OCI-LY7 (cell line): ENCODE results near the gene ITGA2.

Experiments used
- EZH2phosphoT487 ChIP-seq: fragments of 200-600 bp; sonication (generic); IDR thresholded peaks from 2 replicates; pipeline ENCODE4 v1.6.1; 2018; ENCODE audit warnings: low read depth, borderline replicate concordance, mild to moderate bottlenecking, mixed run types, antibody characterized with exemption, low read length, moderate library complexity, mixed read lengths
- TF ChIP-seq, protein P1 (sequence below): fragments of 200-600 bp; sonication (generic); conservative IDR thresholded peaks from 2 replicates; pipeline ENCODE4 v1.5.1; 2014; ENCODE audit warnings: mild to moderate bottlenecking, antibody characterized with exemption, low read length, moderate library complexity, mixed read lengths

DNA sequence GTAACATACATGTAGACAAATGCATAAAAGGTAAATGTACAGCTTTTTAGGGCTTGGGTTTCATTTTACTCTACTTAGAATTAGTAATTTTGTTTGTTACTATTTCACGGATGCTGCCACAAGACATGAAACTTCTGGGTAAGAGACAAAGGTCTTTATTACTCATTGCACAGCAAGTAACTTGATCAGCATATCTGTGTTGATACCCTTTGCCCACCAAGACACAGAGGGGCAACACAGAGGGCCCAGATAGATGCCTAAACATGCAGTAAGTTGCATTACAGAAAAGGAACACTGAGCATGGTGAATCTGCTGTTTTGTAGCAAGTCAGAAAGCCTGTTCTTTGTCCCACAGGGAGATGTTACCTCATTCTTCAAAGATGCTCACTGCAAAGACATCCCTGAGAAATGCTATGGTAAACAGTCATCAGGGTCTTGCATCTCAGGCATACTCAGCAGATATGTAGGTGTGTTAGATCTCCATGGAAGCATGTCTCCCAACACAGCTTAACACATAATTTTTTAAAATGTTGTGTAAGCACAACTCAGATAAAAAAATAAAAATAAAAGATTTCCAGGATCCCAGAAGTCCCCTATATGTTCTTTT lies 10.3 kb downstream of the ITGA2 start:
- TF ChIP-seq, protein P1, sequence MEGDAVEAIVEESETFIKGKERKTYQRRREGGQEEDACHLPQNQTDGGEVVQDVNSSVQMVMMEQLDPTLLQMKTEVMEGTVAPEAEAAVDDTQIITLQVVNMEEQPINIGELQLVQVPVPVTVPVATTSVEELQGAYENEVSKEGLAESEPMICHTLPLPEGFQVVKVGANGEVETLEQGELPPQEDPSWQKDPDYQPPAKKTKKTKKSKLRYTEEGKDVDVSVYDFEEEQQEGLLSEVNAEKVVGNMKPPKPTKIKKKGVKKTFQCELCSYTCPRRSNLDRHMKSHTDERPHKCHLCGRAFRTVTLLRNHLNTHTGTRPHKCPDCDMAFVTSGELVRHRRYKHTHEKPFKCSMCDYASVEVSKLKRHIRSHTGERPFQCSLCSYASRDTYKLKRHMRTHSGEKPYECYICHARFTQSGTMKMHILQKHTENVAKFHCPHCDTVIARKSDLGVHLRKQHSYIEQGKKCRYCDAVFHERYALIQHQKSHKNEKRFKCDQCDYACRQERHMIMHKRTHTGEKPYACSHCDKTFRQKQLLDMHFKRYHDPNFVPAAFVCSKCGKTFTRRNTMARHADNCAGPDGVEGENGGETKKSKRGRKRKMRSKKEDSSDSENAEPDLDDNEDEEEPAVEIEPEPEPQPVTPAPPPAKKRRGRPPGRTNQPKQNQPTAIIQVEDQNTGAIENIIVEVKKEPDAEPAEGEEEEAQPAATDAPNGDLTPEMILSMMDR: no peak
- TF ChIP-seq EZH2phosphoT487: no peak
